Right kidney (tissue), 1 donor: Measurements from ENCODE around the gene SLC25A46.
"Not testable (repeated sequence)": the region's sequence is repeated elsewhere in the genome, so short reads cannot be mapped to it uniquely, and the experiment has no call there.

Experiments used
- DNase-seq: peaks from one replicate; pipeline ENCODE4 v3.0.0-alpha.2; 2016

Gene SLC25A46

GRCh38 chr5:110753600-110753999 is 14.8 kb downstream of the SLC25A46 start:
- DNase-seq, result no peak

GRCh38 chr5:110754181-110754580 is 15.4 kb downstream of the SLC25A46 start:
- DNase-seq, result no peak

GRCh38 chr5:110757118-110757729 is 18.4 kb downstream of the SLC25A46 start:
- peak; percentile 8 for DNase-seq

- DNase-seq, result no peak
Observed at GRCh38 chr5:110760158-110760557, 21.4 kb downstream of the SLC25A46 start.

GRCh38 chr5:110768138-110768860 is 29.5 kb downstream of the SLC25A46 start:
- DNase-seq, result no peak

GRCh38 chr5:110769000-110769681 is 30.3 kb downstream of the SLC25A46 start:
- no peak for DNase-seq

GRCh38 chr5:110770286-110770685 is 31.5 kb downstream of the SLC25A46 start:
- no peak for DNase-seq

- no peak for DNase-seq
Observed at GRCh38 chr5:110784901-110785300, 46.1 kb downstream of the SLC25A46 start.

GRCh38 chr5:110785356-110785755 is 46.5 kb downstream of the SLC25A46 start:
- DNase-seq, result no peak

GRCh38 chr5:110788006-110788405 is 49.2 kb downstream of the SLC25A46 start:
- DNase-seq, result not testable (repeated sequence)

GRCh38 chr5:110790673-110791072 is 51.9 kb downstream of the SLC25A46 start:
- DNase-seq, result no peak

GRCh38 chr5:110802998-110803397 is 64.2 kb downstream of the SLC25A46 start:
- DNase-seq, result no peak

GRCh38 chr5:110803467-110804326 is 64.9 kb downstream of the SLC25A46 start:
- DNase-seq, result no peak

GRCh38 chr5:110807169-110807568 is 68.4 kb downstream of the SLC25A46 start:
- DNase-seq, result peak; percentile 9

- DNase-seq, result no peak
Observed at GRCh38 chr5:110809006-110809405, 70.2 kb downstream of the SLC25A46 start.
